ENCODE results near the gene WASHC2A. TPM values are rescaled to one million over a fixed set of nuclear protein-coding genes. Genes with fewer than 3 reads are reported as not detected.
"Not testable (repeated sequence)": the region's sequence is repeated elsewhere in the genome, so short reads cannot be mapped to it uniquely, and the experiment has no call there.

Gene WASHC2A, protein sequence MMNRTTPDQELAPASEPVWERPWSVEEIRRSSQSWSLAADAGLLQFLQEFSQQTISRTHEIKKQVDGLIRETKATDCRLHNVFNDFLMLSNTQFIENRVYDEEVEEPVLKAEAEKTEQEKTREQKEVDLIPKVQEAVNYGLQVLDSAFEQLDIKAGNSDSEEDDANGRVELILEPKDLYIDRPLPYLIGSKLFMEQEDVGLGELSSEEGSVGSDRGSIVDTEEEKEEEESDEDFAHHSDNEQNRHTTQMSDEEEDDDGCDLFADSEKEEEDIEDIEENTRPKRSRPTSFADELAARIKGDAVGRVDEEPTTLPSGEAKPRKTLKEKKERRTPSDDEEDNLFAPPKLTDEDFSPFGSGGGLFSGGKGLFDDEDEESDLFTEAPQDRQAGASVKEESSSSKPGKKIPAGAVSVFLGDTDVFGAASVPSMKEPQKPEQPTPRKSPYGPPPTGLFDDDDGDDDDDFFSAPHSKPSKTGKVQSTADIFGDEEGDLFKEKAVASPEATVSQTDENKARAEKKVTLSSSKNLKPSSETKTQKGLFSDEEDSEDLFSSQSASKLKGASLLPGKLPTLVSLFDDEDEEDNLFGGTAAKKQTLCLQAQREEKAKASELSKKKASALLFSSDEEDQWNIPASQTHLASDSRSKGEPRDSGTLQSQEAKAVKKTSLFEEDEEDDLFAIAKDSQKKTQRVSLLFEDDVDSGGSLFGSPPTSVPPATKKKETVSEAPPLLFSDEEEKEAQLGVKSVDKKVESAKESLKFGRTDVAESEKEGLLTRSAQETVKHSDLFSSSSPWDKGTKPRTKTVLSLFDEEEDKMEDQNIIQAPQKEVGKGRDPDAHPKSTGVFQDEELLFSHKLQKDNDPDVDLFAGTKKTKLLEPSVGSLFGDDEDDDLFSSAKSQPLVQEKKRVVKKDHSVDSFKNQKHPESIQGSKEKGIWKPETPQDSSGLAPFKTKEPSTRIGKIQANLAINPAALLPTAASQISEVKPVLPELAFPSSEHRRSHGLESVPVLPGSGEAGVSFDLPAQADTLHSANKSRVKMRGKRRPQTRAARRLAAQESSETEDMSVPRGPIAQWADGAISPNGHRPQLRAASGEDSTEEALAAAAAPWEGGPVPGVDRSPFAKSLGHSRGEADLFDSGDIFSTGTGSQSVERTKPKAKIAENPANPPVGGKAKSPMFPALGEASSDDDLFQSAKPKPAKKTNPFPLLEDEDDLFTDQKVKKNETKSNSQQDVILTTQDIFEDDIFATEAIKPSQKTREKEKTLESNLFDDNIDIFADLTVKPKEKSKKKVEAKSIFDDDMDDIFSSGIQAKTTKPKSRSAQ (N-terminal part only)
- 37.8 TPM for total RNA-seq

DNA sequence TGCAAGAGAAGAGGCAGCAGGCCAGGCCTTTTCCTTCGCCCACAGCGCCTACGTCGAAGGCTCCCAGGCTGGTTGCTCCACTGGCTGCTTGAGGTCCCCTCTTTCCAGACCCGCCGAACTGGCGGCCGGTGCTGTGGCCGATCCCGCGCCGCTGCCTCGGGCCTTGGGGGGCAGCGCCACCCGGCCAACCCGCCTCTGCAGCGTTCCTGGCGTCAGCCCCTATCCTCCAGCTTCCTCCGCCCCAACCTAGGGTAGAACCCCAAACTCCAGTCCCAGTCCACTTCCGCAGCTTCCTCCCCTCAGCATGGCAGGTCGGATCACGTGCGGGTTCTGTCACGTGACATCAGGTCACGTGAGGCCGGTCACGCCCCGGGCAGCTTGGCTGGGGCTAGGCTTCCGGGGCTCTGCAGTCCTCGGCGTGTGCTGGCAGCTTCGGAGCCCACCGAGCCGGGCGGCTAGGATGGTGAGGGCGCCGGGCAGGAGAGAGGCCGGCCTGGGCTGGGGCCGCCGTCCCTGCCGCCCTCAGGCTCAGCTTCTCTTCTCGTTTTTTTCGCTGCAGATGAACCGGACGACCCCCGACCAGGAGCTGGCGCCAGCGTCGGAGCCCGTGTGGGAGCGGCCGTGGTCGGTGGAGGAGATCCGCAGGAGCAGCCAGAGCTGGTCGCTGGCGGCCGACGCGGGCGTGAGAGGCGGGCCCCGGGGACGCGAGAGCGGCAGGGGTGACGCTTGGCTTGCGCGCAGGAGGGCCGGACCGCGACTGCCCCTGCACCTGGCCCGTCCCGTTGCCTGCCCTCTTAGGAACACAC, at the start of gene WASHC2A:
WASHC2A (plus strand) TSS at position 409 of the 806 bp plus-strand sequence; CDS start at position 461, 52 bp downstream.
- peak; percentile 96 for DNase-seq (ENCODE audit: low spot score)

DNA sequence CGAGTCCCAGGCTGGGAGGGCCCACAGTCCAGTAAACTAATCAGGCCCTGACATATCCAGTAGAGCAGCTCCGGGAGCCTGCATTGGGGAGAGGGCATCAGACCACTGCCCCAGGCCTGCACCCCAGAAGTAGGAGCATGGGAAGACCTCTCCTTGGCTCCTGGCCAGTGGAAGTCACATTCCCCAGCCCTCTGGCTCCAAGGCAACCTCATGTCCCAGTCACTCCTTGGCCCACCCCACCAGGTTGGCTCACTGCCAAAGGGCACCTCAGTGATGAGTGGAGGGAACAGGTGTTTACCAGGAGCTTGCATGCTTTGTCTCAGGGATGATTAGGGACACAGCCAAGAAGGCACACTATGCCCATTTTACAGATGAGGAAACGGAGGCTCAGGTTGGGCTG, 48.5 kb upstream of the WASHC2A start:
- not testable (repeated sequence) for DNase-seq (ENCODE audit: low spot score)

DNA sequence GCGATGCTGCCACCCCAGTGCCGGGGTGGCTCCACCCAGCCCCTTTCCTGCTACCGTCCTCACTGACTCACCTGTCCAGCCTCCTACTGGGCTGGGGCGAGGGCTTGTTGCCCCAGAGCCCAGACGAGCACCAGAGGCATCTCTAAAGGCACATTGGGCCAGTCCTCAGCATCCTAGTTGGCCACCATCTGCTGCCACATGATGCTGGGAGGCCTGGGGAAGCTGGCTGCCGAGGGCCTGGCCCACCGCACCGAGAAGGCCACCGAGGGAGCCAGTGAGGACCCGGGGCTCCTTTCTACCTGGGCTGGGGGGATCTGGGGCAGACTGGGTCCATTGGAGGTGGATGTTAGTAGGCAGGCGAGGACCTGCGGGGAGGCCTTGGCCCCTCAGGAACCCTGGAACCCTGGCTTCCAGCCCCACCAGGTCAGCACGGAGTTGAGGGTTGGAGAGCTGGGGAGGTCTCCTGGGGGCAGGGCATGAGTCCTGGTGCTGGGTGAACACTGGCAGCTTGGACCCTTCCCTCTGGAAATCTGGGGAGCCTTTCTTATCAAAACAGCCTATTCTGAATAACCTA, 47.2 kb upstream of the WASHC2A start:
- DNase-seq (ENCODE audit: low spot score), result not testable (repeated sequence)

DNA sequence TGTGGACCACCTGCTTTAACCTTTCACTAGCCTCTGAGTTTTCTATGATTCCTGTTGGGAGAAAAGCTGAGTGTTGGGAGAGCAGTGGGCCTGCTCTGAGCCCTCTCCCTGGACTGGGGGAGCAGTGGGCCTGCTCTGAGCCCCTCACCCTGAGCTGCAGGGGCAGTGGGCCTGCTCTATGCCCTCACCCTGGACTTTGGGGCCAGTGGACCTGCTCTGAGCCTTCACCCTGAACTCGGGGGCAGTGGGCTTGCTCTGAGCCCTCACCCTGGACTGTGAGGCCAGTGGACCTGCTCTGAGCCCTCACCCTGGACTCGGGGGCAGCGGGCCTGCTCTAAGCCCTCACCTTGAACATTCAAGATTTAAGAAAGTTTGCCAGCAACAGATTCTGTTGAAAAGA, 46.1 kb upstream of the WASHC2A start:
- DNase-seq (ENCODE audit: low spot score), result no peak

DNA sequence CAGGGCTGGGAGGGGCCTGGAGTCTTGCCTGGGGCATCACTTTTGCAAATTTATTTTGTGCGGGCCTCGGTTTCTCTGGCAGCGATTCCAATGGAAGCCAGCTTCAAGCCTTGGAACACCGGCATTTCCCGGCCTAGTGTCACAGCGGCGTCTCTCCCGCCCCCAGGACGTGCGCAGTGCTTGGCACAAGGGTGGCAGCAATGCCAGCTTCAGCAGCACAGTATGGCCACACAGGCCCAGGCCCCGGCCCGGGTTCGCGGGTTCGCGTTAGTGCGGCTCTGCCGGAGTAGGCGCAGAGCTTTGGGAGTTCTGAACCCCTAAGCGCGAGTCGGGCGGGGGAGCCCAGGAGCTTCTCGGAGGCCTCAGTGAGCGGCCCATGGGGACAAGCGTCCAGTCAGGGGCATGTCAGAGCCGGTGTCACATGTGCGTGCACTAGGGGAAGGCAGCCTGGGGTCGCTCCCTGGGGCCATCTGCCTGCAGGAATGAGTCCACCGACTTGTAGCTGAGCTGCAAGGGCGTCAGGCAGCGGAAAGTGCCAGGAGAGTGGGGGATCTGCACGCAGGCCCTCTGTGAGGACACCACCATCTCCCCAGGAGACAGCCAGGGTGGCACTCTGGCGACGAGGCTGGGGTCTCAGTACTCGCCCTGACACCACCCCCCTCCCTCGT, 42.9 kb upstream of the WASHC2A start:
- not testable (repeated sequence) for DNase-seq (ENCODE audit: low spot score)

DNA sequence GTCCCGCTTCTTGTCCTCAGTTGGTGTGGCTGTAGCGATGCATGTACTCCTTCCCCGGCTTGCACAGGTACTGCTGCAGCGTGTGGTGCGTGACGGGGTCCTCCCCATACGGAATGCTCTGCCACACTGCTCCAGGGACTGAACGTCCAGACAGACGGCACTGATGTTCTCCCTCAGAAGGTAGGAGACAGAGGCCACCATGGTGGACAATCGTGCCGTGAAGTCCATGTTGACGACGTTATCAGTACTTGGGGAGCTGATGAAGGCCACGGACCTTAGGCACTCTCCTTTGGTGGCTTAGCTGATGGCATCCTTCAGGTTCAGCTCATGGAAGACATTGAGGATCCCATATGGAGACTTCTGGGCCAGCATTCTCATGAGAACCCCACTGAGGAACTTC, 42.1 kb upstream of the WASHC2A start:
- no peak for DNase-seq (ENCODE audit: low spot score)

DNA sequence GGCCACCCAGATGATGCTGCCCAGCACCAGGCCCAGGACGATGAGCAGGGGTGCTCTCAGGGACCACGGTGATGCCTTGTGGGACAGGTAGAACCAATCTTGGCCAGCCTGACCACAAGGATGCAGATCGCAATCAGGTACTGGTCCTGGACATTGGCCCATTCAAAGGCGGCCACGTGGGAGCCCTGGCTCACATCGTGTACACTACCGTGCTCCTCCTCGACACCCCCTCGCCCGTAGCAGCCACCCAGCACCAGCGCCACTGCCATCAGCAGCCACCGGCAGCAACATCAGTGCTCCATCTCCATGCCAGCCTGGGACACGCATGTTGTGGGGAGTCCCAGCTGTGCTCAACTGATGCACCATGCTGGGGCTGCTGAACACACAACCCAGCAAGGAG, 40.6 kb upstream of the WASHC2A start:
- DNase-seq (ENCODE audit: low spot score), result no peak

DNA sequence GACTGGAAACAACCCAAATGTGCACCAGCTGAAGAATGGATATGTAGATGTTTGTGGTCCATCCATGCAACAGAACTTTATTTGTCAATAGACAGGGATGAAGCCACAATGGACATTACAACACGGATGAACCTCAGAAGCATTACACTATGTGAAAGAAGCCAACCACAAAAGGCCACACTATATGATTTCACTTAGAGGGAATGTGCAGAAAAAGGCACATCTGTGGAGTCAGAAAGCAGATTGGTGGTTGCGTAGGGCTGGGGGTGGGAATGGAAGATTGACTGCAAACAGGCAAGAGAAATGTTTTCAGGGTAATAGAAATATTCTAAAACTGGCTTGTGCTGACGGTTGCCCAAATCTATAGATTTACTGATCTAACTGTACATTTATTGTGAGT, 34.3 kb upstream of the WASHC2A start:
- no peak for DNase-seq (ENCODE audit: low spot score)

DNA sequence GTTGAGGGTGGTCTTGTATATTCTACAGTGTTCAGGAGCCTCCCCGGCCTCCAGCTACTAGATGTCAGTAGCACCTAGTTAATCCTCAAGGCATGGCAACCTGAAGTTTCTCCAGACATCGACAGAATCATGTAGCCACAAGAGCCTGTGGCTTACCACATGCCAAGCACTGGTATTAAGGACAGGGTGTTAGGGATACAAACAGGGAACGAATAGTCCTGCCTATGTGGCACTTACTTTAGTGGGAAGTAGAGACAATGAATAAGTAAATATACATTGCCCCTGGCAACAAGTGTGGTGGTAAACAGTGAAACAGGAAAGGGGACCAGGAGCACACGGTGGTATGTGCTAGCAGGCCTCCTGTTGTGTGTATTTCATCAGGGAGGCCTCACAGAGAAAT, 32.4 kb upstream of the WASHC2A start:
- DNase-seq (ENCODE audit: low spot score), result not testable (repeated sequence)

DNA sequence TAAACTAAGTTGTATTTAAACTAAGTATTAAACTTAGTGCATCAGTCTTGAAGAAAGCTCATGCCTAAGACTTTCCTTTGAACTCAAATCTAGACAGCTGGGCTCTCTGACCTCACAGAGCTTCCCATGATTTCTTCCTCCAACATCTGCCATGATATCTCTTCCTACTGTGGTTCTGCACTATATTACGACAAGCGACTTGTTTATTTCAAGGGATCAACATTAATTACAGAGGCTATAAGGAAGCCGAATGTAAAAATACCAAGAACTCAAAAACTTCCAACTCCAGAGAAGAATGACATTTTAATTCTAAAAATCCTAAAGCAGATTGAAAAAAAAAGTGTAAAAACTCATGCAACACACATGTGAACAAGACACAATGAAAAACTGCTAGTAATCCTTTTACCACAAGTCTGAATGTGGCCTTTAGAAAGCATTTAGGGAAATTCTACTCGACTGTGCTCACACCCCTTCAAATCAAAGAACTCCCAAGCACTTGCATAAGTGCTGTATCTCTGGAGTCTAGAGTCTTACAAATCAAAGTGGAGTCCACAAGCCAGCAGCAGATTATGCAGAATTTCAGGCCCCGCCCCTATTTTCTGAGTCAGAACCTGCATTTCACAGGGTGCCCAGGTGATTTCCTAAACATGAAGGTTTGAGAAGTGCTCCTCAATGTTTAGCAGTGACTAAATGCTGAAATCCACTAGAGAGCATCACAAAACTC, 22.7 kb upstream of the WASHC2A start:
- no peak for DNase-seq (ENCODE audit: low spot score)

DNA sequence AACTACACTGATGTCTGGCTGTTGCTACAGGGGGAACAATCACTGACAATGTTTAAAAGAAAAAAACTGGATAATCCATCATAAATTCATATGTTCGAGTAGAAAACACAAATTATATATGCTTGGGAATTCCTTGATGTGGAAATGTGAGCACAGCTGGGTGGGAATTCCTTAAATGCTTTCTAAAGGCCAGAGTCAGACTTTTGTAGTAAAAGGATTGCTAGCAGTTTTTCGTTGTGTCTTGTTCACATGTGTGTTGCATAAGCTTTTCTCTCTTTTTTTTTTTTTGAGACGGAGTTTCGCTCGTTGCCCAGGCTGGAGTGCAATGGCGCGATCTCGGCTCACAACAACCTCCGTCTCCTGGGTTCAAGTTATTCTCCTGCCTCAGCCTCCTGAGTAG, 21.3 kb upstream of the WASHC2A start:
- not testable (repeated sequence) for DNase-seq (ENCODE audit: low spot score)

DNA sequence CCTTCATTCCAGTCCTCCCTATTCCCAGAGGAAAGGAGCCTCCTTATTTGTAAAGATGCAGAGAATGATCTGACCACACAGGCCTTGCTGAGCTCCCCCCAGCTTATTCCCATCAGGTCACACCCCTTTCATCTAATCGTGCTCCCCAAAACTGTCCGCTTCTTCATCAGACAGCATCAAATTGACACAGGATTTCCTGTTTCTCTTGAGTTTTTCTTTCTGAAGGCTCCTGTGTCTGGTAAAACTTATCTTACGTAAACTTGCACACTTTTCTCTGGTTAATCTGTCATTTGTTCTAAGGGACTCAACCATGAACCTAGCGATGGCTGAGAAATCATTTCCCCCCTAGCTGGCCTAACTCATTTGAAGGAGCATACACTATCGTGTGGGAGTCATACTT, 20.2 kb upstream of the WASHC2A start:
- not testable (repeated sequence) for DNase-seq (ENCODE audit: low spot score)

DNA sequence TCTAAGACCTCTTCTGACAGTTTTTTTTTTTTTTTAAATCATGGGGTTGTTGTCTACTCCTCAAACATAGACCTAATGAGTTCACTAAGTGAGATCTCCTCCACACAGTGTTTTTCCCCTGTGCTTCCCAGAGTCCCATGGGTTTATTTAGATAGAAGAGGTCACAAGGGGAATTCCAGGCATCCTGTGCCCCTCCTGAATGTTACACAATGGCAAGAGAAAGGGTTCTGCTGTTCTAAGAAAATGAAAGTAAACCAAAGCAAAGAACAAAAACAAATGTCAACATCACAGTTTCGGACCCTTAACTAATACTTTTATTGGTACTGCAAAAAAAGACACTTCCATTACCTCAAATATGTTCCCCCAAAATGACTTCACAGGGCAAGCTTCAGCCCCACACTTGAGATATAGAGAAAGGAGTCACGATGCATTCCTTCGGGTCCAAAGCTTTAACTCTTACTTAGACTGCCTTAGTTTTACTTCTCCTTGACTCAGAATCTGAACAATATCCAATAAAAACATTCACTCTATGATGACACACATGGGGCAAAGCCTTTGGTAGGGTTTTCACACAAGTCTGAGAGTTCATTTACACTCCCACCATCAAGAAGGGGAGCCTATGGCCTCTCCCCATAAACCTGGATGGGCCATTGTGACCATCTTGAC, 15.6 kb upstream of the WASHC2A start:
- DNase-seq (ENCODE audit: low spot score), result not testable (repeated sequence)

DNA sequence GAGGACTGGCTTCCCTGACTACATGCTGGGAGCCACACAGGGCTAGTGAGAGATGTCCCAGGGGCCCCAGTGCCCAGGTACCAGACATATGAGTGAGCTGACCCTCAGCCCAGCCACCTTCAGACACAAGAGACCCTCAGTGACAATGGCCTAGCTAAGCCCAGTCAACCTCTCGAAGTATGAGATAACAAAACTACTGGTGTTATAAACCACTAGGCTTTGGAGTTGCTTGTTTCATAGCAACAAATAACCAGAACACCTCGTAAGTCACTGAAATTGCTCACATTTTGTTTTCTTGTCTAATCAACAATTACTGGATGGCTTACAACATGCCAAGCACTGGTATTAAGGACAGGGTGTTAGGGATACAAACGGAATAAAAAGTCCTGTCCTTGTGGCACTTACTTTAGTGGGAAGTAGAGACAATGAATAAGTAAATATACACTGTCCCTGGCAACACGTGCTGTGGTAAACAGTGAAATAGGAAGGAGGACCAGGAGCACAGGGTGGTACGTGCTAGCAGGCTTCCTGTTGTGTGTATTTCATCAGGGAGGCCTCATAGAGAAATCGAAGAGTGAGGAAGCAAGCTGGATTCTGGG, 14.9 kb upstream of the WASHC2A start:
- not testable (repeated sequence) for DNase-seq (ENCODE audit: low spot score)

DNA sequence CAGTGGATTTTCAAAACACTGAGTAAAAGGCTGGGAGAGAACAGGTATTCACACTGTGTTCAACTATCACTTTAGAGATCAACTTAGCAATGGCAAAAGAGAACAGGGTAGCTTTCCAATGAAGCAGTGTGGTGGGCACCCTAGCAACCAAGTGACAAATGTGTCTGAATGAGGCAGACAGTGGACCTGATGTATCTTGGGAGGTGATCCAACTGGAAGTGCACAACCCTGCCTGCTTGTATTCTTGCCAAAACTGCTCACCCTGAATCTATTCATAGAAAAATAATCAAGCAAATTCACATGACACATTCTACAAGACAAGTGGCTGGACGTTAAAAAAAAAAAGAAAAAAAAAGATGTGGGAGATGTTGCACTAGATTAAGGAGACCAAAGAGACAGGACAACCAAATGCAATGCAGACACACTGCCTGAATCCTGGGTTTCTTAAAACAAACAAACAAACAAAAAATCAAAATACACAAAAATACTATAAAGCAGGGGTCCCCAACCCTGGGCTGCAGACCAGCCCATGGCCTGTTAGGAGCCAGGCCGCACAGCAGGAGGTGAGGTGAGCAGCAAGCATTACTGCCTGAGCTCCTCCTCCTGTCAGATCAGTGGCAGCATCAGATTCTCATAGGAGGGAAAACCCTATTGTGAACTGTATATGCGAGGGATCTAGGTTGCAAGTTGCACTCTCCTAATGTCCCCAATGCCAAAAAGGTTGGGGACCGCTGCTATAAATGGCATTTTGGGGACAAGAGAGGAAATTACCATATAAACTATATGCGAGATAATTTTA, 12.1 kb upstream of the WASHC2A start:
- not testable (repeated sequence) for DNase-seq (ENCODE audit: low spot score)

DNA sequence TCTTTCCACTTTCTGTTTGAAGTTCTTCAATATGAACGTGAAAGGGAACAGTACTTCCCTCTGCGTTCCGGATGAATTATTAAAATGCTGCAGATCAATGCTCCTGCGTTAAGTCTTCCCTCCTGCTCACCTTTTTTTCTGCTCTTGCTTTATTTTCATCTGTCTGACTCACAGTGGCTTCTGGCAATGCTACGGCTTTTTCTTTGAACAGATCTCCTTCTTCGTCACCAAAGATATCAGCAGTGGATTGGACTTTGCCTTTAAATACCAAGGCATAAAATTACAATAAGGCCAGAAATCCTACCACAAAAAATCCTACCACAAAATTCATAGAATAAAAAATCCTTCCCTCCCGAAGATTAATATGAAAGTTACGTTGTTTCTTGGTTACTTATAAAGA, 11.1 kb upstream of the WASHC2A start:
- not testable (repeated sequence) for DNase-seq (ENCODE audit: low spot score)

DNA sequence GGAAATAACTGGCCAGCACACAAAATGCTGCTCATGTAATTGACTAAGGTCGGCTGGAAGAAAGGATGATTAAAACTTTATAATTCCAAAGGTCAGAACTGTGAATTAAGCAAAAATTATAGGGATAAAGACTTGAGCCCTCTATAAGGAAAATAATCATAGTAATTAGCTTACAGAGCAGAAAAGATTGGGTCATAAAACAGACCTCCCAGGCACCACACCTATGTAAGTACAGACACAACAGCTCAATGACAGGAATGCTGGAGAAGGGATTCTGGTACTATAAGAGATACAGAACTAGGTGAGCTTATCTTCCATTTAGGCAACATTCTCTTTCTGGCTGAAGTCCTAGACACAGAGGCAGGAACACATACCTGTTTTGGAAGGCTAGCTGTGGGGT, 9.0 kb upstream of the WASHC2A start:
- DNase-seq (ENCODE audit: low spot score), result not testable (repeated sequence)

Measured in ureter (tissue), 1 donor.